ENCODE data around the gene USP36.
"Not testable (repeated sequence)": the region's sequence is repeated elsewhere in the genome, so short reads cannot be mapped to it uniquely, and the experiment has no call there.

USP36 gene

DNA sequence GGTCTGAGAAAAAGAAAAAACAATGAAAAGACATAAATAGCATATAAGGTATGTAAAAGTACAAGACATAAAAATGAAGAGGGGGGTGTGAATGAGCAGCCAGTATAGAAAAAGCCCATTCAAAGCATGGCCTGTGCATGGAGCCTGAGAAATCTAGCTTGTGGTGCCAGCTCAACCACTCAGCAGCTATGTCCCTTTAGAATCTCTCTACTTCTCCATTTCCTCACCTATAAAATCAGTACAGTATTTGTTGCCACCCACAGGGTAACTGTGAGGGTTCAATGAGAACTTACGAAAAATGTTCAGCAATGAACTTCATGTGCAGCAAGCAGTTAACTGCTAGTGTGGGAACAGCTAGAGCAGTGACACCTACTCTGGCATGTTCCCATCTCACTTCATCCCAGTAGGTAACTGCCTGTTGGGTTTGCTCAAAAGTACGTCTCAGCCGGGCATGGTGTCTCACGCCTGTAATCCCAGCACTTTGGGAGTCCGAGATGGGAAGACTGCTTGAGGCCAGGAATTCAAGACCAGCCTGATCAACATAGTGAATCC, 73.8 kb downstream of the USP36 start:
- no peak for DNase-seq (ENCODE audit: low spot score)

DNA sequence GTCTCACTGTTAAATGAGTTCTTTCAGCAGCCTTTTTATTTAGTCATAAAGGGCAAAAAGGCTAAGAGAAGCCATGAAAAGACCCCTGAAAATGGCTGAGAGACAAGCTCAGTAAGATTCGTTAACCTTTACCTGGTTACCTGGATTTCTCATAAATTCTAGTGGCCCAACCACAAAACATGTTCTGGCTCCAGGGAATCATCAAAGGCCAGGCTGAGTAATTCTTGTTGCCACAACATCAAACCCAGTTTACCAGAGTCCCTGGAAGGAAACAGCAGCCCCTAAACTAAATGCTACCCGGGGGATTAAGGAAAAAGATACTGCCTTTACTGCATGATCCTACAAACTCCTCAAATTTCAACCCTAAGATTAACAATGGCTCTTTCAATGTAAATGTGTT, 74.4 kb downstream of the USP36 start:
- no peak for DNase-seq (ENCODE audit: low spot score)

DNA sequence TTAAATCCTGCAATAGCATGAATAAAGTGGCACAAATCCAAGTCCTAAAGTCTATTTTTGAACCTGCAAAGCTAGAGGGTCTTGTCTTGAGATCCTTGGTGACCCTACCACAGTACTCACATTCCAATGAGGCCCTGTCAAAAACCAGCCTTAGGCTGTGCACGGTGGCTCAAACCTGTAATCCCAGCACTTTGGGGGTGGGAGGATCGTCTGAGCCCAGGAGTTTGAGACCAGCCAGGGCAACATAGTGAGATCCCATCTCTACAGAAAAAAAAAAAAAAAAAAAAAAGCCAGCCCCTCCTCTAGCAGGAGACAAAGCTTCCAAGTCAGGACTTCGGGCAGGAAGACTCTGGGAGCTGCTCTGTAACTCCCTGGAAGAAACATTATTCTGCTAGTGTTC, 74.8 kb downstream of the USP36 start:
- DNase-seq (ENCODE audit: low spot score), result no peak

DNA sequence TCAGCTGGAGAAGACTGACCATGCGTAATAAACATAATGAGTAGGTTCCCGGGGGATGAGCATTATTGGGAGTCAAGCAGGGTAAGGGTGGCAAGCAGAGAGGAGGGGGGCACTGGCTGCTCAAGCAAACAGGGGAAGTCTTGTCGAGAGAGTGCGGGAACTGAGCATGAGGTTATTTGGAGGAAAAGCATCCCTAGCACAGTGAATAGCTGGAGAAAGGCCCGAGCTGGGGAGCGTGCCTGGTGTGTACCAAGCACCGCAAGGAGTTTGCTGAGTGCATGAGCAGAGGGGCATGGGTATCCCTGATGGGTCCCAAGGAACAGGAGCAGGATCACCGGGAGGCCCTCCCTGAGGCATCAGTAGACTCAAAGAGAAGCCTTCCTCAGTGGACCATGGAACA, 75.7 kb downstream of the USP36 start:
- DNase-seq (ENCODE audit: low spot score), result no peak

DNA sequence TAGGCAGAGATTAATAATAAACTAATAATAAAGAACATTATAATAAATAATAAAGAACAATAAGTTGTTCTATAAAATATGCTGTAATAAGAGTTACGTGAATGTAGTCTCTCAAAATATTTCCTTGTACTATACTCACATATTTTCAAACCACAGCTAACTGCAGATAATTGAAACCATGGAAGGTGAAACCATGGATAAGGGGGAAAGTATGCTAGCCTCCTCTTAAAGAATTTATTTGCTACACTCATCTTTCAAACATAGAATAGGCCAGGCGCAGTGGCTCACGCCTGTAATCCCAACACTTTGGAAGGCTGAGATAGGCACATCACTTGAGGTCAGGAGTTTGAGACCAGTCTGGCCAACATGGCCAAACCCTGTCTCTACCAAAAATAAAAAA, 77.1 kb downstream of the USP36 start:
- DNase-seq (ENCODE audit: low spot score), result no peak

DNA sequence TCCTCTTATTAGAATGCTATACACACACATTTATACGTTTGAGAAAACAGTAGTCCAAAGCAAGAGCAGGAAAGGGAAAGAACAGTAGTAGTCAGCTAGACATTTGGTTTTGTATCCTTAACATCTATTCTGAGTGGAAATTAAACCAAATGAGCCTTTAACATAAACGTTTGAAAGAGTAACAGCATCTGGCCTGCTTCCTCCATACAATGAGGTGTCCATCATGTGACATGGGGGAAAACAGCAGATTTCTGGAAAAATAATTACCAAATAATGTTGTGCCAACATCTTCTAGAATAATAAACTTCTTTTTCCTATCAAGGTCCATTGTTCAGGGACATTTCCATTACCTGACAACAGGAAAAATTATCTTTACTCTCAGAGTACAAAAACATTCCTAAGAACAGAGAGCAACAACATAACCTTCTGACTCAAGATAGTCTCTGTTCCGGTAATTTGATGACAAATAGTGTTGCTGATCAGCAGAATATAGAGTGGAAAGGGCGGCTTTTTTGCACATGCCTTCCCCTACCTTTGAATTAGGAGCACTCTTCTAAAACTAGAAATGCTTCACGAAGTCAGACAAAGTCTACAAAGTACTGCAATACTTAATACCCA, 78.7 kb downstream of the USP36 start:
- no peak for DNase-seq (ENCODE audit: low spot score)

DNA sequence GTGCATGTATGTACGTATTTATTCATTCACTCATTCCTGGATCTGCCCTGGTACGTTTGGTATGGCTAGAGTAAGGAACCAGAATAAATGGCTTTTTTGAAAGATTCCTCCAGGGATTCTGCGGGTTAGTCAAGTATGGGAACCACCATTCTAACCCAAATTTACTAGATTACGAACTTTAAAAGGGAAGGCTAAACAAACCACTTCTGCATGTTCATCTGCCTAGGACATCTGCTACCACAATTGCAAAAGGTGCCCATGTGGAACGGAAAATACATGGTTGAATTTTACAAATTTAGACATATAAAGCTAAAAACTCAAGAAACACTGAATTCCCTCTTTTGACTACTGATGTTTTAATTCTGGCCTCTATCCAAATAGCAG, 80.7 kb downstream of the USP36 start:
- DNase-seq (ENCODE audit: low spot score), result no peak

DNA sequence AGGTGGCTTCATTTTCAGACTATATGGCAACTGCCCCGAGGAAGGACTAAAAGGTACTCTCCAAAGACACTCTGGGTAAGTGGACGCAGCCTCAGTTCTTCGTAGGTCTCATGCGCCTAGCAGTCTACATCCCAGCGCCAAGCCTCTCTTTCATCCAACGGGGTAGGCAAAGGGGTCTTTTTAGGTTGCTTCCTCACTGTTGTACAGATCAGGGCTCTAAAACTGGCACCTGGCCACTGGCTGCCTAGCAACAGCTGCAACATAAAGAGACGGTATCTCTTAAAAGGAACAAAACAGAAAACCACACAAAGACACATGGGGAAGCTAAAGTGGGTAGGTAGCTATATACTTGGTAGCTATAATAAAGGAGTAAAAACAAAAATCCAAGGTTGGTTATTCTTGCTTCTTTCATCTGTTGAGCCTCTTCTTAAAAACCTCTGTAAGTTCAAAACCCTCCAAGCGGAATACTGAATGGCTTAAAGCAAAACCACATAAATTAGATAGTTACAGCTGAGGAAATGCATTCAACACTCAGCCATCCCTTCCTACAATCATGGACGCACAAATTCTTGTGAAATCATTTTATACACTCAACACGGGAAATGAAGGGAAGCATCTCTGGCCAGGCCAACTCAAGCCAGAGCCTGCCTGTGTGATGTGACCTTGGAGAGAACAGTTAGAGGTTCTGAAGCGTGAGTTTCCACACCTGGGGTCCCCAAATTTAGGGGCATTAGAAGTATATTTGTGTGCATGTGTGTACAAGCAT, 81.2 kb downstream of the USP36 start:
- no peak for DNase-seq (ENCODE audit: low spot score)

DNA sequence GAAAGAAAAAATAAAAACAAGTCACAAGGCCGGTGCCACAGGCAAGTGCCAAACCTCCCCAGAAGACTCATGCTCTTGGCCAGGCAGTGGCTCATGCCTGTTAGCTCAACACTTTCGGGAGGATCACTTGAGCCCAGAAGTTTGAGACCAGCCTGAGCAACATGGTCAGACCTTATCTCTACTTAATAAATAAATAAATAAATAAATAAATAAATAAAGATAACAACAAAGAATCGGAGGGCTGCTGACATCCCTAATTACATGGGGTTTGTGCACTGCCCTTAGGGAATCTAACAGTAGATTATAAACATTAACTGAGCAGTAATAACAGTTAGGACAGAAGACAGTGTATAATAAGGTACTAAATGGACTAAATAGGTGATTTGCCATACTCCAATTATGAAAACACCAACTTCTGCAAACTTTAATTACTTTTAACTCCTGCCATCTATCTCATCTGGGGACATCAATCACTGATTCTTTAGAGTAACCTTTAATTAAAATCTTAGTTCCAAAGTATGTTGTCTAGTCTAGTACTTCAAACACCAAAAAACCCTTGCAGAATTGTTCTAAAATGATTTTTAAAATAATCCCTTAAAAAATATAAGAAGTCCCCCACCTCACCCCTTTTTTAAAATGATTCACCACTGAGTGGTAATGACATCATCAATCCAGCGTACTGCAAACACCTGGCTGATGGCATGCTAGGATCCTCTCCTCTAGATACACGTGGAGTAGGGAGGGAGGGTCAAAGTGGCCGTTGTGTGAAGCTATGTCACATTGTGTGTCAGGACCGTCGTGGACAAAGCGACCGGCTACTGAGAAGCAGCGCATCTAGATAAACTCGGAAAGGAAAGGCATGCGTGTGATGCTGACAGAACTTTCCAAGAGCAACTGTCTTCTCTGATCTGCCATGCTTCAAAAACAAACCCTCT, 87.0 kb downstream of the USP36 start:
- no peak for DNase-seq (ENCODE audit: low spot score)

DNA sequence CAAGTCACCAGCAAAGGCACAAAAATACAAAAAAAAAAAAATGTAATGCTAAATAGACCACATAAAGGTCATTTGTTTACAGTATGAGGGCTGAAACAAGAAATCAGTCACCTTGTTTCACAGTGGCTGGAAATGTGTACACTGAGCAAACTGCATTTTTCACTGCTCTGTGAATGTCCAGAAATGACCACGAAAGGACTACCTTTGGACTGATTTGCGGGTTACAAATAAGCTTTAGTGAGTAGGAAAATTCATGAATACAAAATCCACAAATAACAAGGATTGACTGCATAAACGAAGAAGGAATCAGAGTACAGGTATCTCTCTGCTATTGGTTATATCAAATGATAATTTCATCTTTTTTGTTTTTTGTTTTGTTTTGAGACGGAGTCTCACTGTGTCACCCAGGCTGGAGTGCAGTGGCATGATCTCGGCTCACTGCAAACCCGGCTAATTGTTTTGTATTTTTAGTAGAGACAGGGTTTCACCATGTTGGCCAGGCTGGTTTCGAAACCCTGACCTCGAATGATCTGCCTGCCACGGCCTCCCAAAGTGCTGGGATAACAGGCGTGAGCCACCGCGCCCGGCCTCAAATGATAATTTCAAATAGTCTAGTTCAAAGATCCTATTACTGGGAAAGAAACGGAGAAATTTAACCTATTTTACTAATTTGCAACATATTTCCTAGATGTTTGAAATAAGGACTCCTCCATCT, 89.0 kb downstream of the USP36 start:
- no peak for DNase-seq (ENCODE audit: low spot score)

DNA sequence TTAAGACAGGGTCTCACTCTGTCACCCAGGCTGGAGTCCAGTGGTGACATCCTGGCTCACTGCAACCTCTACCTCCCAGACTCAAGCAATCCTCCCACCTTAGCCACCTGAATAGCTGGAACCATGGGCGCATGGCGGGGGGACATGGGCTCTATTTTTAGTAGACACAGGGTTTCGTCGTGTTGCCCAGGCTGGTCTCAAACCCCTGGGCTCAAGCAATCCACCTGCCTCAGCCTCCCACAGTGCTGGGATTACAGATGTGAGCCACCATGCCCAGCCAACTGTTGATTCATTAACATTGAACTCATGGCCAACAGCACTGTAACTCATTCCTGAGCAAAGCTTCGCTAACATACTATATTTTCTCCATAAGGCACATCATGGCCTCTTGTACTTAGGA, 89.6 kb downstream of the USP36 start:
- DNase-seq (ENCODE audit: low spot score), result not testable (repeated sequence)

DNA sequence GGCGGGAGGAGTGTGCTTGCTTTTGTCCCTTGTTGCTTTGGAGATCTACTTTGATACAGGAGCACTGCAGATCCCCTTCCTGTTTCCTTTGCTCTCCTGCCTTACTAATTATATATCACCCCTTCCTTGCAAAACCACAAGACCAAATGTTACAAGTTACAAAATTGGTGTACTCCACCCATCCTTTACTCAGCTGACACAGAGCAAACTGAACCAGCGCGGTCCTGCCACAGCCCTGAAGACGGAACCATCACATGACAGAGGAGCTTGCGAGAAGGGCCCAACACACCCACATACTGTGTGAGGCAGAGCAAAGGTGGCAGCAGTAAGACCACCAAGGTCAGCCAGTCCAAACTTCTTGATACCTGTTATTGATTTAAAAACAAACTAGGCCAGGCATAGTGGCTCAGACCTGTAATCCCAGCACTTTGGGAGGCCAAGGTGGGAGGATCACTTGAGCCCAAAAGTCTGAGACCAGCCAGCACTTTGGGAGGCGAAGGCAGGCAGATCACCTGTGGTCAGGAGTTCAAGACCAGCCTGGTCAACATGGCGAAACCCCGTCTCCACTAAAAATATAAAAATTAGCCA, 91.8 kb downstream of the USP36 start:
- no peak for DNase-seq (ENCODE audit: low spot score)

DNA sequence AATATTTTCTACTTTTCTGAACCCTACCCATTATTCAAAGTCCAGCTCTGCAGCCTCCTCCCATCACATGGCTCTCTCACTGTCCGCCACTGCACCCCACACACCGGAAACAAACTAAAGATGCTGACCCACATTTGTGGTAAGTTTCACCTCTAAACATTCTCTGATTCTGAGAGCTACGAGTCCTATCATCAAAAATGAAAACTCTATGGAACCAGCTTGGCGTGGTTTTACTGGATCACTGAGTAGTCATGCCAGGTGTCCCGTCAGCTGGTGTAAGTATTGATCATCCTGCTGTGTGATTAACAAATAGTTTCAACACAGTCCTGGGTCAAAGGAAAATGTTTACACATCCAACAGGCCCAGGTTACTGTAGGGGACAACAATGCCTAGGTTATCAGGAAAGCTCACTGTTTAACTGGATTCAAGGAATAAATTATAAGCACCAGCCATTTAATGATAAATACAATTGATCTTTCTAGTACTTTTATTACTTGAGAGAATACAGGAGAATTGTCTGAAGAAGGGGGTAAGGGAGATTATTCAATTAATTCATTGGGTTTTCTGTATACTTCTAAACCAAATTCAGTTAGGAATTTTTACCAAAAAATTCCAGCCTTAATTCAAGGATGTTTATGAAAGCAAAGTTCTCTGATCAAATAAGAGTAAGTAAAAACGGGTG, 92.4 kb downstream of the USP36 start:
- no peak for DNase-seq (ENCODE audit: low spot score)

DNA sequence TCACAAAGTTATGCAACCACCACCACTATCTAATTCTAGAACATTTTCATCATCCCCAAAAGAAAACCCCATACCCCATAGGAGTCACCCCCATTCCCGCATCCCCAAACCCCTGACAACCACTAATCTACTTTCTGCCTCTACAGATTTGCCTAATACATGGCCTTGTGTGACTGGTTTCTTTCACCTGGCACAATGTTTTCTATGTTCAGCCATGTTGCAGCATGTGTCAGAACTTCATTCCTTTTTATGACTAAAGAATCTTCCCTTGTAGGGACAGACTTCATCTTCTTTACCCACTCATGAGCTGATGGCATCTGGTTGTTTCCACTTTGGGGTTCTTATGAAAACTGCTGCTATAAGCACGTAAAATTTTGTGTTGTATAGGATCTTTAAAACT, 93.1 kb downstream of the USP36 start:
- no peak for DNase-seq (ENCODE audit: low spot score)

DNA sequence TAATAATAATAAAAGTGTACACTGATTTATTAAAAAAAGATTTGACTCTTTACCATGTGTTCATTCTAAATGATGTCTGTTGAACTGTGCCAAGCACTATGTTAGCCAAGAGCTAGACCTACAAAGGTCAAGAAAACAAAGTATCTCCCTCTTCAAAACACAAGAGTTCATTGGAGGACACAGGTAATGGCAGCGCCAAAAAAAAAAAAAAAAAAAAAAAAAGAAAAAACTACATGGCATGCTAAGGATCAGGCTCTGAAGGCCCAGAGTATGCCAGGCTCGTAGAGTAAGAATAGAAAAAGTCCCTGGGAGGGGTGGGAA, 93.7 kb downstream of the USP36 start:
- DNase-seq (ENCODE audit: low spot score), result no peak

DNA sequence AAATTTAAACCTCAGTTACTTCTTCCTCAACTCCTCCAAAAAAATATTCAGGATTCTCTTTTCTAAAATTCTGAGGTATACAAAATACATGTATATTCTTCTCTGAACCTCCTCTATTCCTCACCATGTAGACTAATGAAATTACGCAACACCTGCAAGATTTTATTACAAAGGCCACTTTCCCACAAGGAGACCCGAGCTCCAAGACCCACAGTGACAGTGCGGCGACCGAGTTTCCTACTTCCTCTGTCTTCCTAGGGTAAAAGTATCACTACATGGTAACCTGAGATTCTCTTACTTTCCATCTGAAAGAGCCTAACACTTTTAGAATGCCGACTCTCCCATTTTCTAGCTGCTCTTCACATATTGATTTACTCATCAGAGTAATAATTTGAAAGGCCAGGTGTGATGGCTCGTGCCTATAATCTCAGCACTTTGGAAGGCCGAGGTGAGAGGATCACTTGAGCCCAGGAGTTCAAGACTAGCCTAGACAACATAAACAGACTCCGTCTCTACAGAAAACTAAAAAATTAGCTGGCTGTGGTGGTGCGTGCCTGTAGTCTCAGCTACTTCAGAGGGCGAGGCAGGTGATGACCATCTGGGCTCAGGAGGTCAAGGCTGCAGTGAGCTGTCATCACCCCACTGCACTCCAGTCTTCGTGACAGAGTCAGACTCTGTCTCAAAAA, 94.2 kb downstream of the USP36 start:
- no peak for DNase-seq (ENCODE audit: low spot score)

Data from putamen (tissue), 1 donor.